Cardiac fibroblast (primary cell): ENCODE results near the gene TRMO.

Experiments used
- DNase-seq, 2 donors: peaks; one replicate each; pipeline versions ENCODE4 v3.0.0 to v3.0.0-alpha.2; 2010; ENCODE audit warnings: low read depth in 2 of 2
- H3K4me3 ChIP-seq, 2 donors: replicated peaks in 1 of 2; 1 replicate in 1 of 2; 2 replicates in 1 of 2; pipeline ENCODE4 v1.5.1; 2011; ENCODE audit warnings: low read depth in 2 of 2, low read length in 2 of 2, mild to moderate bottlenecking in 2 of 2, moderate library complexity in 1 of 2
- TF ChIP-seq, protein P1 (sequence below): IDR thresholded peaks from one replicate; pipeline ENCODE4 v1.5.1; 2011; ENCODE audit warnings: low read depth, mild to moderate bottlenecking, low read length, inconsistent platforms

The TRMO gene

DNA sequence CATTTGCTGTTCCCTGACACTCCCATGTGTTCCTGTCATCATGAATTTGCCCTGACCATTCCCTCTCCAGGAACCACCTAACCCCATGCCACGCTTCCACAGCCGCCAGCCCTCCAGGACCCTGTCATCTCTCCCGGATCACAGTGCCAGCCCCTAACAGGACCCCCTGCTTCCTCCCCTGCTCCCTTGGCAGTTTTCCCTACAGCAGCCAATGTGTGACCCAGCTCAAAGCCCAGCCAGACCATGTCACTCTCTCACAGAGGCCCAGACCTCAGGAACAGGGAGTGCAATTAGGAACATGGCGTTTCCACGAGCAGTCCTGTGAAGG is 61.2 kb downstream of the TRMO start:
- no peak overlapping the region for H3K4me3 ChIP-seq
- TF ChIP-seq, protein P1, sequence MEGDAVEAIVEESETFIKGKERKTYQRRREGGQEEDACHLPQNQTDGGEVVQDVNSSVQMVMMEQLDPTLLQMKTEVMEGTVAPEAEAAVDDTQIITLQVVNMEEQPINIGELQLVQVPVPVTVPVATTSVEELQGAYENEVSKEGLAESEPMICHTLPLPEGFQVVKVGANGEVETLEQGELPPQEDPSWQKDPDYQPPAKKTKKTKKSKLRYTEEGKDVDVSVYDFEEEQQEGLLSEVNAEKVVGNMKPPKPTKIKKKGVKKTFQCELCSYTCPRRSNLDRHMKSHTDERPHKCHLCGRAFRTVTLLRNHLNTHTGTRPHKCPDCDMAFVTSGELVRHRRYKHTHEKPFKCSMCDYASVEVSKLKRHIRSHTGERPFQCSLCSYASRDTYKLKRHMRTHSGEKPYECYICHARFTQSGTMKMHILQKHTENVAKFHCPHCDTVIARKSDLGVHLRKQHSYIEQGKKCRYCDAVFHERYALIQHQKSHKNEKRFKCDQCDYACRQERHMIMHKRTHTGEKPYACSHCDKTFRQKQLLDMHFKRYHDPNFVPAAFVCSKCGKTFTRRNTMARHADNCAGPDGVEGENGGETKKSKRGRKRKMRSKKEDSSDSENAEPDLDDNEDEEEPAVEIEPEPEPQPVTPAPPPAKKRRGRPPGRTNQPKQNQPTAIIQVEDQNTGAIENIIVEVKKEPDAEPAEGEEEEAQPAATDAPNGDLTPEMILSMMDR: no peak
- no peak for DNase-seq

DNA sequence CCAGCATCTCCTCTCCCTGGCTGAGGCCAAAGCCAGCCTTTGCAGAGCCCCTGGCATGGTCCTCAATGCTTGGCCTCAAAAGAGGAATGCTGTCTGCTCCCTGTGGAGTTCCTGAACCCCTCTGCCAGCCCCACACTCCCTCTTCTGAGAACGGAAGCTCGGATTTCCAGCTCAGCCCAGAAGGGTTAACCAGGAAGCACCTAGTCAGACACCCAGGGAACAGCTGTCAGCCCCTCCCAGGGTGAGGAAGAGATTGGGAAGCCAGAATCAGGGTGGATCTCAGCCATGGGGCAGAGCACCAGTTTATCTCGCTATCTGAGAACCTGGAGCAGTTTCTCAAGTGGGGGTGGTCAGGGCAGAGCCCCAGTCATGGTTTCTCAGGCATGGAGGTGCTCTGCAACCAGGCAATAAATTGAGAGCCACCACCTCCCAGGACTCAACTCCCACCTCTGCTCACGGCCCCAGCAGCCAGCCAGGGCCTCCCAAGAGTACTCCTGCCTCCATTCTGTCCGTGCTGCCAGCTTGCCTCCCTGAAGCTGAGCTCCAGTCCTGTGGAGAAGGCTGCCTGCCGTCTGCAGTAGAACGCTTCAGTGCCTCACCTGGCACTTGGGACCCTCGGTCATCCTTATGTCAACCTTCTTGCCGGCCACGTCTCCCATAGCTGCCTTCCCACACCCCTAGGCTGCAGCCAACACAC is 61.7 kb downstream of the TRMO start:
- TF ChIP-seq, protein P1: no peak
- DNase-seq: no peak
- no peak overlapping the region for H3K4me3 ChIP-seq

DNA sequence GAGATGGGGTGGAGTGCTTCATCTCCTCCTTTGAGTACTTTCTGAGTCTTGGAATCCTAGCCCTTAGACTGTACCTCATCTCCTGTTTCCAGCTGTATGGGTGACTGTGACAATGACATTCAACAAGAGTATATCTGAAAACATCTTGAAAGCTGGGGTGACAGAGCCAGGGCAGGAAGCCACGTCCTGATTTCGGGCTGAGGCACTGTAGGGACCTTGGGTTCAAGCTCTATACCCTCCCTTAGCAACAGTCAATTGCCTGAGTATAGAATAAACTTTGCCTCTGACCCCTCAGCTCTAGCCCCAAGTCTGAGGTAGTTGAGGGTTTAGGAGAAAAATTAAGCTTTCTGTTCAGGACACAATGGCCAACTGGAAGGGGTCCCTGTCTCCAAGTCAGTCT is 63.0 kb downstream of the TRMO start:
- TF ChIP-seq, protein P1: no peak
- DNase-seq: no peak
- no peak overlapping the region for H3K4me3 ChIP-seq

DNA sequence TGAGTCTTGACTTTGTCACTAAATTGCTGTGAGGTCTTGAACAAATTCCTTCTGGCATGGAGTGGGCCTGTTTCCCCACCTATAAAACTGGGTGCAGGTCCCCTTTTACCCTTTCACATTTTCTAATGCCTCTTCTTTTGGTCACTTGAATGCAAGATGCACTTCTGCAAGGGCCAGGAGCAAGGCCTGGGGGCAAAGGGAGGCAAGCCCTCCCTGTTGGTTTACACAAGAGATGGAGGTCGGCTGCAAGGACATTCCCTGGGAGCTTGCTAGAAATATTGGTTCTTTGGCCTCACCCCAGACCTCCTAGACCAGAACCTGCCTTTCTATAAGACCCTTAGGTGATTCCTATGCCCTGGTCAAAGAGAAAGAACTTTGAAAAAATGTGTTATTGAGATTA is 63.5 kb downstream of the TRMO start:
- H3K4me3 ChIP-seq: no peak overlapping the region
- DNase-seq: no peak
- TF ChIP-seq, protein P1: no peak

DNA sequence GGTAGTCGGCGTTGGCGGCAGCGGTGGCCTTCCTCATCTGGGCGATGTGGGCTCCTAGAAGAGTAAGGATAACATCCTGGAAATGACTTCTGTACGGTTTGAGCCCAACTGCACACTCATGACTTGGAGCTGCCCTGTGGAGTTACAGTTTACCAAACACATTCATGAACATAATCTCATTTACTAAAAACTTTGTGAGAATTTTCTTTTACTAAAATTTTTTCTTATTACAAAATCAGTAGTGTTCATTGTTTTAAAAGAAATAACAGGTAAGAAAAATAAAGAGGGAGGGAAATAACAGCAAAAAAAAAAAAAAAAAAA is 63.9 kb downstream of the TRMO start:
- no peak overlapping the region for H3K4me3 ChIP-seq

DNA sequence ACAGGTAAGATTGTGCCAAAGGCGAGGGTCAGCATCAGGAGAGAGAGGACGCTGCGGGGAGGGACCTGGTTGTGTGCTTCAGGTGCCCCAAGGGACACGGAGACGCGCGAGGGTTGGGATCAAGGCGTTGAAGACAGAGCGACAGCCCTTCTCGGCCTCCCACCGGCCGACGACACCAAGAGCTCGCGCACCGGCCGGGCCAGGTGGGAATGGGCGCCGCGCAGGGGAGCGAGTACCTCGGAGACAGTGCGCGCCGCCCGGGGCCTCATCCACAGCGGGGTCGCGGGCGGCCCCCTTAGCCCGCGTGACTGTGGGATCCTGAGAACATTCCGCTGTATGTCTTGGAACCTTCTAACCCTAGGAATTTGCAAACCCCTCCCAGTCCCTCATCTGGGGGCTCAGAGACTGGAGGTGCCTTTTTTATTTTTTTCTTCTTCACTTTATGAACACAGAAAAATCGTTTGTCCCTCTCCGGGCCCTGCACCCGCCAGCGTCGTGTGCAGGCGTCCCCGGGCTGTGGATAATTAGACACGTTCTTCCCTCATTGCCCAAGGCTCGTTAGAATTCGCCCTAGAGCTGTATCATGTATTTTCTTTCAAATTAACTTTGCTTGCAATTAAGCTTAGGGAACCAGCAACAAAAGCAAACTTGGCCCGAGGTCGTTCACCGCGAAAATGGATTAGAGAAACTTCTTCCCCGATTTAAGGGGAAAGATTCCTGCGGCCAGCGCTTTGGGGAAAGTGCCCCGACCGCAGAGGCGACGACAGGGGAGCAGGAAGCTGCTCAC is 64.5 kb downstream of the TRMO start:
- no peak overlapping the region for H3K4me3 ChIP-seq
- DNase-seq: no peak
- TF ChIP-seq, protein P1: no peak

More for the DNA sequence above, 63.9 kb downstream of the TRMO start:
- TF ChIP-seq, protein P1: no peak
- no peak for DNase-seq
